IMR-90 (cell line): ENCODE measurements around the gene NHEJ1. TPM values are rescaled to one million over a fixed set of nuclear protein-coding genes. Genes with fewer than 3 reads are reported as not detected.

Experiments
- ATAC-seq: fragments of 200-7000 bp; cut with Tn5 transposase; 2 replicates; pipeline ENCODE4 v1.9.1; 2020; ENCODE audit warnings: low read depth, mild to moderate bottlenecking, moderate library complexity
- BruUV-seq: library from RNA; stranded (reverse); fragments of 400-500 nt; replicated peaks from 2 replicates; lab custom pipeline; 2021; lab: Mats Ljungman, UMichigan
- CTCF ChIA-PET: fragments of 300-600 bp; formaldehyde crosslinking; extraction: SDS; loops from one replicate; lab custom pipeline; 2021; ENCODE audit warnings: antibody characterized with exemption; lab: Yijun Ruan, JAX
- POLR2A ChIA-PET: fragments of 300-600 bp; sonication (Branson Sonifier 250); formaldehyde crosslinking; loops from one replicate; lab custom pipeline; 2022; ENCODE audit warnings: antibody characterized with exemption; ENCODE audit not compliant: unreplicated experiment; lab: Charles Lee
- DNase-seq: peaks from one replicate; pipeline ENCODE4 v3.0.0; 2013
- H2AFZ ChIP-seq: replicated peaks from 2 replicates; pipeline ENCODE3; 2013; ENCODE audit warnings: low read length, mild to moderate bottlenecking; ENCODE audit not compliant: poor library complexity
- H2AK5ac ChIP-seq: 2 replicates; pipeline ENCODE4 v1.6.1; 2013; ENCODE audit warnings: low read depth, low read length, inconsistent platforms
- H2AK9ac ChIP-seq: replicated peaks from 2 replicates; pipeline ENCODE3; 2013; ENCODE audit warnings: mild to moderate bottlenecking, low read depth, low read length, moderate library complexity; ENCODE audit not compliant: poor library complexity
- H2BK120ac ChIP-seq: 2 replicates; pipeline ENCODE4 v1.6.1; 2013; ENCODE audit warnings: low read depth, low read length, inconsistent platforms
- H2BK15ac ChIP-seq: 3 replicates; pipeline ENCODE4 v1.6.1; 2013; ENCODE audit warnings: low read depth, low read length, inconsistent platforms
- H2BK20ac ChIP-seq: 2 replicates; pipeline ENCODE4 v1.6.1; 2013; ENCODE audit warnings: low read depth, mild to moderate bottlenecking, inconsistent platforms, low read length, moderate library complexity
- H2BK5ac ChIP-seq: 2 replicates; pipeline ENCODE4 v1.6.1; 2013; ENCODE audit warnings: mild to moderate bottlenecking, low read depth, low read length, inconsistent platforms; ENCODE audit not compliant: poor library complexity, severe bottlenecking
- H3K14ac ChIP-seq: replicated peaks from 2 replicates; pipeline ENCODE4 v1.6.1; 2013; ENCODE audit warnings: low read depth, low read length, inconsistent platforms
- H3K18ac ChIP-seq: 2 replicates; pipeline ENCODE4 v1.6.1; 2013; ENCODE audit warnings: low read depth, low read length, control low read depth
- H3K23ac ChIP-seq: 2 replicates; pipeline ENCODE4 v1.6.1; 2013; ENCODE audit warnings: low read depth, low read length, inconsistent platforms
- H3K27ac ChIP-seq: 2 replicates; pipeline ENCODE4 v1.5.1; 2013; ENCODE audit warnings: mild to moderate bottlenecking, control low read depth, low read length; ENCODE audit not compliant: insufficient read depth
- H3K27me3 ChIP-seq: 2 replicates; pipeline ENCODE4 v1.6.1; 2013; ENCODE audit warnings: low read length; ENCODE audit not compliant: control insufficient read depth, insufficient read depth
- H3K36me3 ChIP-seq: 2 replicates; pipeline ENCODE4 v1.6.1; 2013; ENCODE audit warnings: low read length, mixed read lengths; ENCODE audit not compliant: control insufficient read depth, insufficient read depth
- H3K4ac ChIP-seq: 2 replicates; pipeline ENCODE4 v1.6.1; 2013; ENCODE audit warnings: low read depth, low read length, inconsistent platforms
- H3K4me1 ChIP-seq: 2 replicates; pipeline ENCODE4 v1.6.1; 2013; ENCODE audit warnings: low read length, mixed read lengths; ENCODE audit not compliant: control insufficient read depth, insufficient read depth
- H3K4me2 ChIP-seq: 2 replicates; pipeline ENCODE4 v1.6.1; 2013; ENCODE audit warnings: low read depth, mild to moderate bottlenecking, control low read depth, low read length, moderate library complexity
- H3K4me3 ChIP-seq: 2 replicates; pipeline ENCODE4 v1.5.1; 2013; ENCODE audit warnings: low read depth, mild to moderate bottlenecking, control low read depth, low read length, moderate library complexity; ENCODE audit not compliant: insufficient read depth
- H3K56ac ChIP-seq: 2 replicates; pipeline ENCODE4 v1.6.1; 2013; ENCODE audit warnings: low read length, inconsistent platforms; ENCODE audit not compliant: insufficient read depth; ENCODE audit errors: extremely low read depth
- H3K79me1 ChIP-seq, 2 experiments: 2 replicates each; pipeline ENCODE4 v1.6.1; 2013; ENCODE audit warnings: low read length in 2 of 2, inconsistent platforms in 1 of 2, low read depth in 1 of 2
- H3K9ac ChIP-seq: 2 replicates; pipeline ENCODE4 v1.6.1; 2013; ENCODE audit warnings: low read depth, low read length, control low read depth
- H3K9me1 ChIP-seq: 2 replicates; pipeline ENCODE4 v1.6.1; 2013; ENCODE audit warnings: low read length, inconsistent platforms; ENCODE audit not compliant: insufficient read depth
- H3K9me3 ChIP-seq: 2 replicates; pipeline ENCODE4 v1.6.1; 2013; ENCODE audit warnings: low read length; ENCODE audit not compliant: control insufficient read depth, insufficient read depth
- H4K20me1 ChIP-seq: 2 replicates; pipeline ENCODE4 v1.6.1; 2013; ENCODE audit warnings: low read length, inconsistent platforms; ENCODE audit not compliant: insufficient read depth
- H4K5ac ChIP-seq: 2 replicates; pipeline ENCODE4 v1.6.1; 2013; ENCODE audit warnings: mild to moderate bottlenecking, low read depth, low read length, control low read depth
- H4K8ac ChIP-seq, 2 experiments: 2 replicates each; pipeline ENCODE4 v1.6.1; 2013; ENCODE audit warnings: low read depth in 2 of 2, low read length in 2 of 2, control low read depth in 1 of 2, inconsistent platforms in 1 of 2
- H4K91ac ChIP-seq: 2 replicates; pipeline ENCODE4 v1.6.1; 2013; ENCODE audit warnings: low read depth, low read length, inconsistent platforms; ENCODE audit not compliant: insufficient read depth
- BHLHE40 ChIP-seq: fragments of 150-350 bp; IDR thresholded peaks from 2 replicates; pipeline ENCODE4 v1.6.1; 2016; ENCODE audit warnings: mild to moderate bottlenecking, low read depth, low read length
- CEBPB ChIP-seq: IDR thresholded peaks from 2 replicates; pipeline ENCODE4 v1.6.1; 2012; ENCODE audit warnings: low read depth, low read length, improper control_type of control experiment
- CTCF ChIP-seq: conservative IDR thresholded peaks from 2 replicates; pipeline ENCODE4 v1.5.1; 2012; ENCODE audit warnings: mild to moderate bottlenecking, low read depth, low read length, improper control_type of control experiment
- FOS ChIP-seq: fragments of 150-350 bp; IDR thresholded peaks from 2 replicates; pipeline ENCODE4 v1.6.1; 2016; ENCODE audit warnings: low read depth, low read length
- RCOR1 ChIP-seq: IDR thresholded peaks from 2 replicates; pipeline ENCODE4 v1.6.1; 2012; ENCODE audit warnings: mild to moderate bottlenecking, low read length, improper control_type of control experiment; ENCODE audit not compliant: insufficient replicate concordance
- RFX5 ChIP-seq: IDR thresholded peaks from 2 replicates; pipeline ENCODE4 v1.8.0; 2012; ENCODE audit warnings: low read depth, mild to moderate bottlenecking, low read length, moderate library complexity
- WGBS, 2 experiments: methylation state at CpG; one replicate each; pipeline versions ENCODE4 v1.1.5 to v1.1.7; 2013; ENCODE audit warnings: missing lambda C conversion rate in 2 of 2; ENCODE audit not compliant: insufficient read length in 1 of 2; ENCODE audit errors: extremely low coverage in 2 of 2; 5-methylcytosine and 5-hydroxymethylcytosine counted together
- dilution Hi-C: fragments of 300-500 bp; cut with HindIII; formaldehyde crosslinking; loops from one replicate; pipeline ENCODE4 v1.14.3; 2018; ENCODE audit warnings: low sequenced_read_pairs; ENCODE audit not compliant: unreplicated experiment
- in situ Hi-C: fragments of 300-500 bp; cut with MboI; formaldehyde crosslinking; loops from 3 replicates; pipeline ENCODE4 v1.14.3; 2019; ENCODE audit warnings: low sequenced_read_pairs, inconsistent platforms, mixed read lengths
- intact Hi-C: fragments of 100-400 bp; cut with micrococcal nuclease; formaldehyde crosslinking; loops from 2 replicates; pipeline ENCODE4 v1.10.0; 2022
- polyA plus RNA-seq, 3 experiments: library from polyadenylated mRNA; depleted of rRNA; stranded (reverse); fragments of >200 nt; gene quantifications; 2 replicates each; pipeline ENCODE4 v1.2.3, GENCODE V29; 2012; ENCODE audit warnings: low replicate concordance in 1 of 3
- total RNA-seq: library from RNA; depleted of rRNA; stranded (reverse); fragments of >200 nt; gene quantifications from 2 replicates; pipeline ENCODE4 v1.2.3, GENCODE V29; 2012

The NHEJ1 gene
- total and polyA plus RNA-seq, 2 of the 4 experiments (the other 2 are of a cell fraction): 12.5 to 23.1 TPM

- Histone ChIP-seq H3K27me3 (no peaks in the 10 kb centered on the region), H3K56ac (no peak overlapping the region), H3K9me3 (no peaks in the 10 kb centered on the region), H3K4ac (no peak overlapping the region), H3K14ac (no peak overlapping the region), H3K23ac (no peak overlapping the region), H3K9ac (no peak overlapping the region), H3K4me1 (no peaks in the 10 kb centered on the region; the same call in 1 of the 2 replicates), H4K91ac (no peak overlapping the region), H3K9me1 (no peaks in the 10 kb centered on the region), H3K79me1 (no peaks in the 10 kb centered on the region; a peak in 1 of 4 replicates), H2BK15ac (no peak overlapping the region), H2AK9ac (no peak overlapping the region), H2BK5ac (no peak overlapping the region), H3K36me3 (no peaks in the 10 kb centered on the region), H2BK120ac (no peak overlapping the region), H2AK5ac (no peak overlapping the region), H3K27ac (no peak overlapping the region), H4K20me1 (no peaks in the 10 kb centered on the region), H3K4me2 (no peak overlapping the region), H4K5ac (no peak overlapping the region), H3K4me3 (no peak overlapping the region), H4K8ac (no peak overlapping the region), H2AFZ (no peak overlapping the region), H3K18ac (no peak overlapping the region), H2BK20ac (no peak overlapping the region)
- DNase-seq: no peak
- no peak for ATAC-seq
- intact Hi-C loops (no loop called here), dilution Hi-C loops (no loop called here), in situ Hi-C loops (no loop called here)
- POLR2A ChIA-PET: no interaction called here
- CTCF ChIA-PET: interaction anchor here (0.9 to 1.4 kb wide), 2 partner anchors 12 to 59 kb away, joined by 3 read pairs; no protein-coding TSS in a partner anchor
- TF ChIP-seq BHLHE40 (no peak), RCOR1 (no peak), CEBPB (no peak), CTCF (no peak), FOS (no peak), RFX5 (no peak)
- WGBS, 2 experiments: no CpG with 5 or more reads among the region's 4 CpGs
- BruUV-seq: no TSS peak
These were observed 28.9 kb downstream of the NHEJ1 start for GRCh38 chr2:219131744-219132143.
